Activated T-cell treated with anti-CD3 and anti-CD28 coated beads for 1 hour (primary cell): ENCODE results near the gene KCNA2.

Source experiments
- DNase-seq: peaks from one replicate; pipeline ENCODE4 v3.0.0-alpha.2; 2020; ENCODE audit warnings: low read depth

Gene KCNA2

GRCh38 chr1:110566836-110567235 is 39.3 kb downstream of the KCNA2 start:
- DNase-seq = no peak

- DNase-seq = no peak
Measured at GRCh38 chr1:110565565-110565964, 40.6 kb downstream of the KCNA2 start.

DNA sequence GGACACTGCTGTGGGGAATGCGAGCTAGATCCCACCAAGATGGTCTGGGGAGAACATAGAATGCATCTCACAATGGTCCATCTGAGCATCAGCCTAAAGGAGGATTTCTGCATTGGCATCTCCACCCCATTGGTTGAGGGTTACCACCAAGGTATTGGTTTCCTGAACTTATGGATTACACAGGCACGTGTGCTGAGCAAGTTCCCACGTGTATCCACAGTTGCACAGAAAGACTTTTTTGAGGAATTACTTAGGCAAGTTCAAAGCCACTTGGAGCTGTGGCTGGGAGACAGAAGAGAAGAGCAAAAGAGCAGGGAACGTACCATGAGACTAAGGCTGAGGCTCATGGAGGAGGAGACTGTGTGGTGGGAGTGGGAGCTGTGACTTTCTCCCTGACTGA is 43.1 kb downstream of the KCNA2 start:
- DNase-seq = no peak

- DNase-seq = no peak
Measured at GRCh38 chr1:110561596-110561995, 44.6 kb downstream of the KCNA2 start.

DNA sequence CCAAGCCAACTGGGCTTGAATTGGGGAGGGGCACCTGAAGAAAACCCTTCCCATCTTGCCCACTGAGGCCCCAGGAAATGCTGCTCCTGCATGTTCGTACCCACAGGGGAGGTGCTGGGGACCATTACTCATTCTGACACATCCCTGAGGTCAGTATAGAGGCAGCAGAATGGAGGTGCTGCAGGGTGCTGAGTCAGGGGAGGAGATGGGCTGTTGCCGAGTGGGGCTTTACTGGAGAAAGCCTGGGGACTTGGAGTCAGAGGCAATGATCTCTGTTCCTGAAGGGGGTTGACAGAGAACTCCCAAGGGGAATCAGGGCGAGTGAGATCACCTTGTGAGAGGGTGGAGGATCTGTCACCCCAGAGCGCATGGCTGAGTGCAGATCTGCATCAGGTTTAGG is 47.0 kb downstream of the KCNA2 start:
- DNase-seq = no peak

DNA sequence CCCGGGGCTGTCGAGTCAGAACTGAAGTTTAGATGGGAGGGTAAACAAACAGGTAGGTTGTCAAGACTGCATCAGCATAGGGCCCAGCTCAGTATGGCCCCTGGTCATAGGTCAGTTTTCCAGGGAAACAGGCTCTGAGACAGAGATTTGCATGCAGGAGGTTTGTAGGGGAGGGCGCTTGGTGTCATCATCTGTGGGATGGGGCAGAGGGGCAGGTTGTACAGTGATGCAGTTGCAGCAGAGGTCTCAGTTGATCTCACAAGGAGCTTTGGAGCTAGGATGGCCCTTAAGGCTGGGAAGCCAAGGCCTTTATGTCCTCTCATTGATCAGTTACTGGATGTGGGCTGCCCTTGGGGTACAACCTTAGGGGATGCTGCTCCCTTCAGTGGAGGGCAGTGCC is 48.7 kb downstream of the KCNA2 start:
- DNase-seq = no peak

GRCh38 chr1:110556471-110556807 is 49.7 kb downstream of the KCNA2 start:
- DNase-seq = no peak

GRCh38 chr1:110555807-110556470 is 50.2 kb downstream of the KCNA2 start:
- DNase-seq = no peak

GRCh38 chr1:110554871-110555801 is 51.0 kb downstream of the KCNA2 start:
- DNase-seq = peak; percentile 38

DNA sequence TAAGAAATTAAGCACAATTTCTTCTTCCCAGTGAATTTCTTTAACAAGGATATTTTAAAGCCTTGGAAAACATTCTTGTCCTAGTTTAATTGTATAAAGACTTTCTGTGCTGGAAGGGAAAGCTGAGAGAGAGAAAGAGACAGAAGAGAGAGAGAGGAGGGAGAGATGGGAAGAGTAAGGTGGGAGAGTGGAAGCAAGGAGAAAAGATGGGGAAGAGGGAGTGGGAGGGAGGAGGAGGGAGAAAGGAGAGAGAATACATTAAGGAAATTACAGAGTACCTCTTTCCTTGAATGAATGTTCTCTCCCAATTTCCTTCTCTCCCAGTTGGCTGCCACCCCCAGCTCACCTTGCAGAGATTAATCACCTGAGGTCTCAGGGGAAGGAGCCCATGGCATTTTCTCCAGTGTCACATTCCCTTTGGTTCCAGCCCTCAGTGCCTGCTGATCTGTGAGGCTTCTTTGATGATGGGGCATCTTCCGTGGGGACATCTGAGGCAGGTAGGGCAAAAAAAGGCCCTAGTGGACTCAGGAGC is 54.8 kb downstream of the KCNA2 start:
- DNase-seq = no peak

DNA sequence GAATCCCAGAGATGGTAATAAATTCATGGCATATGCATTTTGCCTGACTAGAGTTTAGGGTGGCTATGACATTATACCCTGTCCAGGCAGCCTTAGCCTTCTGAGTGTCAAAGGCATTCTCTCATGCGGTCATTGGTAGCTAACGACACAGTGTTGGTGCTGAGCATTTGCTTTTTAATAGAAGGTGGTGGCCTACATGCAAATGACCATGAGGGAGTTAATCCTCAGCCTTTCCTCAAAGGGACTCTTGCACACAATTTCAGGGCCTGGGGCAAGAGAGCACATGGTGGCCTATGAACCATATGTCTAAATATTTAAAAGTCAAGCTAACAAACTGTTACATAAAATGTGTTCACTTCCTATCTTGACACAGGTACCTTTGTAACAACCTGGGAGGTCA is 56.3 kb downstream of the KCNA2 start:
- DNase-seq = no peak

DNA sequence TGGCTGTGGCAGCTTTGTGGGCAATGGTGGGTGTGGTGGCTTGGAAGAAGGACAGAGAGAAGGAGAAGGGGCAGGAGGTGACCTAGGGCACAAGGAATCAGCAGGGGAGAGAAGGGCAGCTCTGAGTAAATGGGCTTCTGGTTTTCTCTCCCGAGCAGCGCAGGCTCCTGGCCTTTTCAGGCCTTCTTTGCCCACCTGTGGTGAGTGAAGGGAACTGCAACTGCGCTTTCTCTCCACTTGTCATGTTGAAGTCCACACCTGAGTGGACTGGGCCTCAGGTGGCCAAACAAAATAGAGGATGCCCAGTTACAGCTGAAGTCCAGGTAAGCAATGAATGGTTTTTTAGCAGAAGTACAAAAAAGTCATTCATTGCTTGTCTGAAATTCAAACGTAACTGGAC is 57.8 kb downstream of the KCNA2 start:
- no peak for DNase-seq

GRCh38 chr1:110547017-110547416 is 59.1 kb downstream of the KCNA2 start:
- DNase-seq = no peak

DNA sequence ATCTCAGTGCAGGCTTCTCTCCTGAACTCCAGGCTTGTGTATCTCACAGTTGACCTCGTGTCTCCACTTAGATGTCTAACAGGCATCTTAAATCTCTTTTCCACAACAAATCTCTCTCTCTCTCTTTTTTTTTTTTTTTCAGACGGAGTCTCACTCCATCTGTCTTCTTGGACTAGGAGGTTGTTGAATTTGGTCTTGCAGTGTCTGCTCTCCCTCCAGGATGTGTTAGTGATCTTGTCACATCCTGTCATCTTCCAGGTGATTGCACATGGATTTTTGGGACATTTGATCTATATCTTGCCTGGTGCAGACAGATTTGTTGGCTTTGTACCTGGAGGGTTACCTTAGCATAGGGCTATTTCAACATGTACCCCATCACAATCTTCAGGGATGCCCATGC is 60.7 kb downstream of the KCNA2 start:
- DNase-seq = no peak

DNA sequence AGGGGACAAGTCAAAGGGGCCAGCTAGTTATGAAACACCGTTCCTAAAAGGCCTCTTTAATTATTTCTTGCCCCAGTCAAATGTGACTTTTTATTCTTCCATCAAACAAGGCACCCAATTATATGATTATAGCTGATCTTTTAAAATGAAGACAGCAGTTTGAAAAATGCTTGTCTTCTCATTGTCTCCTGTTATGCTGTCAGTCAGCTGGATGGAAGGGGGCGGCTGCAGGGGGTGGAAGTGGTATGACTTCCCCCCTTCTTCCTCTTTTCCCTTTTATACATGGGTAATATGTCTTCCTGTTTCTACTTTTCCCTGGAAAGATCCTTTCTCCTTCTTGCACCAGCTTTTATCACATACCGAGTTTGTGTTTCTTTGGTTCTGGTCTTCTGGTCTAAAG is 61.4 kb downstream of the KCNA2 start:
- no peak for DNase-seq
